Neural crest cell (in vitro differentiated cells): ENCODE results near the gene YARS1. TPM values are rescaled to one million over a fixed set of nuclear protein-coding genes. Genes with fewer than 3 reads are reported as not detected.
A peak's percentile ranks its signal among the peaks of the same experiment; 100 is the strongest.

Experiments
- DNase-seq: peaks from one replicate; pipeline ENCODE4 v3.0.0; 2021; ENCODE audit warnings: low read depth, mixed read lengths, low spot score
- H3K27ac Mint-ChIP-seq: one replicate; pipeline ENCODE4 v1.8.0; 2021; ENCODE audit warnings: mild to moderate bottlenecking, mixed read lengths; ENCODE audit not compliant: unreplicated experiment
- H3K27me3 Mint-ChIP-seq: 2 replicates; pipeline ENCODE4 v1.8.0; 2021; ENCODE audit warnings: low read depth, mild to moderate bottlenecking, mixed read lengths
- H3K36me3 Mint-ChIP-seq: 2 replicates; pipeline ENCODE4 v1.8.0; 2021; ENCODE audit warnings: low read depth, mild to moderate bottlenecking, mixed read lengths
- H3K4me1 Mint-ChIP-seq: 2 replicates; pipeline ENCODE4 v1.8.0; 2021; ENCODE audit warnings: mixed read lengths
- H3K4me3 Mint-ChIP-seq: one replicate; pipeline ENCODE4 v1.8.0; 2021; ENCODE audit warnings: mild to moderate bottlenecking, mixed read lengths
- H3K9me3 Mint-ChIP-seq: 2 replicates; pipeline ENCODE4 v1.8.0; 2021; ENCODE audit warnings: mixed read lengths
- total RNA-seq: library from RNA; stranded (reverse); gene quantifications from 2 replicates; pipeline ENCODE4 v1.2.1, GENCODE V29; 2021
- TF ChIP-seq, protein P1 (sequence below): fragments of 200-600 bp; sonication (generic); conservative IDR thresholded peaks from 2 replicates; pipeline ENCODE4 v1.5.0; 2021; ENCODE audit warnings: antibody characterized with exemption, mild to moderate bottlenecking

YARS1 gene
- total RNA-seq, 1 donor from 2014 or later, result 140 TPM

DNA sequence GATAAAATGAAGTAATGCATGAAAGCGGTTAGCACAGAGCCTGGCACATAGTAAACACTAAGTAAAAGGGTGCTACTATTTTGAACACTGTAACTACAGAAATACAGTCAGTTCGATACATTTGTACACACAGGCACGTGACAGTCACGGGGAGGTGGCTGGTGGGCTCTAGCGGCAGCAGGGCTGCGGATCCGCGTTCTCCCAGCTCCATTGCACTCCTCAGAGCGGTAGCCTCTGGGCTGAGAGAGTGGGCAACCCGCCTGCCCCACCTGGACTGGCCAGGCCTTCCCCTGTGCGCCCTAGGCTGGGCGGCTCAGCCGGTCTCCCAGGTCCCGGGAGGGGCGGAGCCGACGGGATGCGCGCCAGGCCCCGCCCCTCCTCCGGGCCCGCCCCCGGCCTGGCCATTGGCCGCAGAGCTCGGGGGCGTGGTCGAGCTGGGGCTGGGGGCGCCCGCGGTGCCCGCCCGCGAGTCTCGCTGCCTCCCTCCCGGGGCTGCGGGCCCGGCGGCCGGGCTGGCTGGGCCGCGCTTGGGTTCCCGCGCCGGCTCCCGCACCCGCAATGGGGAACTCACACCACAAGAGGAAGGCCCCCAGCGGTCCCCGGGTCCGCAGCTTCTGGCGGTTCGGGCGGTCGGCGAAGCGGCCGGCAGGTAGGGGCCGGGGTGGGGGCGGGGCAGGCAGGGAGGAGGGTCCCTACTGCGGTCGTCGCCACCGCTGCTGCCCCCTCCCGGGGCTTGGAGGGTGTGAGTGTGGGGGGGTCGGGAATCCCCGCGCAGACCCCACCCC lies 63.4 kb downstream of the YARS1 start:
- no peaks in the 10 kb centered on the region for H3K36me3 Mint-ChIP-seq
- H3K4me1 Mint-ChIP-seq, result peaks cover 19% of the 10 kb centered on the region
- DNase-seq, result peak; percentile 77
- H3K27ac Mint-ChIP-seq, result no peak overlapping the region
- no peaks in the 10 kb centered on the region for H3K9me3 Mint-ChIP-seq
- TF ChIP-seq, protein P1, sequence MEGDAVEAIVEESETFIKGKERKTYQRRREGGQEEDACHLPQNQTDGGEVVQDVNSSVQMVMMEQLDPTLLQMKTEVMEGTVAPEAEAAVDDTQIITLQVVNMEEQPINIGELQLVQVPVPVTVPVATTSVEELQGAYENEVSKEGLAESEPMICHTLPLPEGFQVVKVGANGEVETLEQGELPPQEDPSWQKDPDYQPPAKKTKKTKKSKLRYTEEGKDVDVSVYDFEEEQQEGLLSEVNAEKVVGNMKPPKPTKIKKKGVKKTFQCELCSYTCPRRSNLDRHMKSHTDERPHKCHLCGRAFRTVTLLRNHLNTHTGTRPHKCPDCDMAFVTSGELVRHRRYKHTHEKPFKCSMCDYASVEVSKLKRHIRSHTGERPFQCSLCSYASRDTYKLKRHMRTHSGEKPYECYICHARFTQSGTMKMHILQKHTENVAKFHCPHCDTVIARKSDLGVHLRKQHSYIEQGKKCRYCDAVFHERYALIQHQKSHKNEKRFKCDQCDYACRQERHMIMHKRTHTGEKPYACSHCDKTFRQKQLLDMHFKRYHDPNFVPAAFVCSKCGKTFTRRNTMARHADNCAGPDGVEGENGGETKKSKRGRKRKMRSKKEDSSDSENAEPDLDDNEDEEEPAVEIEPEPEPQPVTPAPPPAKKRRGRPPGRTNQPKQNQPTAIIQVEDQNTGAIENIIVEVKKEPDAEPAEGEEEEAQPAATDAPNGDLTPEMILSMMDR, result no peak
- H3K4me3 Mint-ChIP-seq, result peak overlapping the region; percentile 92
- H3K27me3 Mint-ChIP-seq, result peaks cover 14% of the 10 kb centered on the region

DNA sequence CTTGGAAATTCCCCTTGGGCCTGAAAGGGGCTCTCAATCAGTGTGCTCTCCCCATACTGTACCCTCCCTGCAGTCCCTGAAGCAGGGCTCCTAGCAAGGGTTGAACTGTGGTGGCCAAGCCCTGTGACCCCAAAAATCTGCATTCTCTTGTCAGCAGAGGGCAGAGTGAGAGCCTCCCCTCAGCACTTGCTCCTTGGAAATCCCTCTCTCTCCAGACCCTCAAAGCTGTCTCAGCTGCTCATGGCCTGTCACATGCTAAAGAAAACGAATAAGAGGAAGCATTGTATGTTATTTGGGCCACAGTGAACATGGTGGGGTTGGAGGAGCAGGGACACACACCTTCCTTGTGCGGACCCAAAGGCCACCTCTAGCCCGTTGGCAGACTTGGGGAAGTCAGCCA lies 67.4 kb downstream of the YARS1 start:
- no peaks in the 10 kb centered on the region for H3K9me3 Mint-ChIP-seq
- H3K36me3 Mint-ChIP-seq, result no peaks in the 10 kb centered on the region

DNA sequence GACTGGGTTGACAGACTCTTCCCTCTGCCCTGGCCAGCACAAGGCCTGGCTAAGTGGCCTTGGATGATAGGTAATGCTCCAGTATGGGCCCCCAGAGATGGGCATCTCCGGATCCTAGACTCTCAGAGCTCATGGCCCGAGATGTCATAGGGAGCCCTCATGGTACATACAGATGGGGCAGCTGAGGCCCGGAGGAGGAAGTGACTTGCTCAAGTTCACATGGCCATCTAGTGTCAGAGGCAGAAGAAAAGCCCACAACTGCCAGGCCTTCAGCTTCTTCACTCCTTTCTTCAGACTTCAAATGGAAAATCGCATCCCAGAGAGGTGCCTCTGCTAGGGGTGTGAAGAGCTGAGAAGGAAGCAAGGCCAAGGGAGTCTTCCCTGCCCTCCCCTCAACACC lies 67.8 kb downstream of the YARS1 start:
- Mint-ChIP-seq H3K27me3 (peaks cover 8% of the 10 kb centered on the region), H3K9me3 (no peaks in the 10 kb centered on the region), H3K4me3 (no peak overlapping the region), H3K4me1 (peaks cover 13% of the 10 kb centered on the region), H3K36me3 (no peaks in the 10 kb centered on the region), H3K27ac (no peak overlapping the region)
- TF ChIP-seq, protein P1, result no peak
- no peak for DNase-seq

More for the DNA sequence above, 67.4 kb downstream of the YARS1 start:
- Mint-ChIP-seq H3K4me1 (peaks cover 16% of the 10 kb centered on the region), H3K27ac (no peak overlapping the region), H3K4me3 (no peak overlapping the region), H3K27me3 (peaks cover 10% of the 10 kb centered on the region)
- TF ChIP-seq, protein P1, result no peak
- DNase-seq, result no peak

DNA sequence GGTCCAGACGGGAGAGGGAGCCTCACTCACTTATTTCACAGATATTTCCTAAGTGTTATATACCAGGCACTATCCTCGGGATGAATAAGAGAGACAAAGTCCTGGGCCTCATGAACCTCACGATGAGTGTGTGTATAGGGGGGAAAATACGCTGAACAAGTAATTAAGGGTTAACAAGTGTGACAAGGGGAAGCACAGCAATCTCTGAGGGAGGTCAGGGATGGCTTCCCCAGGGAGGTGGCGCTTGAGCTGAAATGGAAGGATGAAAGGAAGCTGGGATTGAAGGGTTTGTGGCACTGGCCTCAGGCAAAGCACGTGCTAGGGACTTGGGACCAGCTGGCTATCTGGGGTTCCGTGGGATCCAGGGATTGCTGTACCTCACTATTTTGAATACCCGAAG lies 68.2 kb downstream of the YARS1 start:
- TF ChIP-seq, protein P1, result no peak
- peak overlapping the region; percentile 24 for H3K4me3 Mint-ChIP-seq
- H3K27ac Mint-ChIP-seq, result peak overlapping the region; percentile 68
- H3K27me3 Mint-ChIP-seq, result peaks cover 6% of the 10 kb centered on the region
- no peaks in the 10 kb centered on the region for H3K9me3 Mint-ChIP-seq
- no peak for DNase-seq
- H3K36me3 Mint-ChIP-seq, result no peaks in the 10 kb centered on the region
- H3K4me1 Mint-ChIP-seq, result peaks cover 14% of the 10 kb centered on the region

DNA sequence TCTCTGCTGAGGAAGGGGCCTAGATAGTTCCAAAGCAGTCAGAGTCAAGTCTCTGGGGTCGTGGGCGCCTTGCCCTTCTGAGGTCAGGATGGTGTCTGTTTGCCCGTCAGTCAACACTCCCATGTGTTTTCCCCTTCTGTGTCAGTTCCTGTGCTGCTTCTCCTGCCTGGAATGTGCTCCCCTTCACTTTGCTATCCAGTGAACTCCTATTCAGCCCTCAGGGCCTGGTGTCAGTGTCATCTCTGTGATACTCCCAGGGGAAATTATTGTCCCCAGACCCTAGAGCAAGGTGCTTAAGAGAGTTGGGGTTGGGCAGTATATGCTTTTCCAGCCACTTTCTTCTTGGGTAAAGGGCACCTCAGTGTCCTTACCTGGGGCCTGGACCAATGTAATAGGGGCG lies 68.8 kb downstream of the YARS1 start:
- Mint-ChIP-seq H3K36me3 (no peaks in the 10 kb centered on the region), H3K4me1 (peaks cover 16% of the 10 kb centered on the region), H3K27me3 (peaks cover 6% of the 10 kb centered on the region), H3K27ac (no peak overlapping the region), H3K9me3 (no peaks in the 10 kb centered on the region), H3K4me3 (peak overlapping the region; percentile 24)
- TF ChIP-seq, protein P1, result no peak
- DNase-seq, result no peak
